MM.1S (cell line): ENCODE data around the gene HIPK2.

Source experiments
- DNase-seq: peaks from one replicate; pipeline ENCODE4 v3.0.0-alpha.2; 2015
- H2AFZ ChIP-seq: fragments of 300-600 bp; sonication (generic); 2 replicates; pipeline ENCODE4 v1.6.0; 2016; ENCODE audit warnings: antibody characterized with exemption, low read length
- H3F3A ChIP-seq: fragments of 300-600 bp; sonication (generic); 2 replicates; pipeline ENCODE4 v1.6.1; 2016; ENCODE audit warnings: mild to moderate bottlenecking, antibody characterized with exemption, low read length, moderate library complexity, mixed read lengths; ENCODE audit not compliant: insufficient read depth
- H3K27ac ChIP-seq: fragments of 300-600 bp; sonication (generic); 2 replicates; pipeline ENCODE4 v1.5.1; 2016; ENCODE audit warnings: mild to moderate bottlenecking, low read length
- H3K27me3 ChIP-seq: fragments of 300-600 bp; sonication (generic); replicated peaks from 2 replicates; pipeline ENCODE4 v1.6.0; 2016; ENCODE audit warnings: low read length; ENCODE audit not compliant: insufficient read depth
- H3K36me3 ChIP-seq: fragments of 300-600 bp; sonication (generic); replicated peaks from 2 replicates; pipeline ENCODE4 v1.6.1; 2016; ENCODE audit warnings: mild to moderate bottlenecking, low read length, mixed read lengths; ENCODE audit not compliant: insufficient read depth
- H3K4me1 ChIP-seq: fragments of 300-600 bp; sonication (generic); 2 replicates; pipeline ENCODE4 v1.6.1; 2016; ENCODE audit warnings: low read length, mixed read lengths
- H3K4me2 ChIP-seq: fragments of 300-600 bp; sonication (generic); 2 replicates; pipeline ENCODE4 v1.6.0; 2016; ENCODE audit warnings: low read depth, low read length
- H3K4me3 ChIP-seq: fragments of 300-600 bp; sonication (generic); 2 replicates; pipeline ENCODE4 v1.5.1; 2016; ENCODE audit warnings: low read length, mixed read lengths
- H3K79me2 ChIP-seq: fragments of 300-600 bp; sonication (generic); 2 replicates; pipeline ENCODE4 v1.6.1; 2016; ENCODE audit warnings: mixed run types, low read length, mixed read lengths
- H3K9ac ChIP-seq: fragments of 300-600 bp; sonication (generic); 2 replicates; pipeline ENCODE4 v1.6.1; 2016; ENCODE audit warnings: low read length, mixed read lengths
- H3K9me2 ChIP-seq: fragments of 300-600 bp; sonication (generic); replicated peaks from 2 replicates; pipeline ENCODE4 v1.6.1; 2016; ENCODE audit warnings: mild to moderate bottlenecking, low read length, mixed read lengths; ENCODE audit not compliant: insufficient read depth
- H3K9me3 ChIP-seq: fragments of 300-600 bp; sonication (generic); replicated peaks from 2 replicates; pipeline ENCODE4 v1.6.1; 2016; ENCODE audit warnings: mild to moderate bottlenecking, low read length, mixed read lengths; ENCODE audit not compliant: insufficient read depth
- H4K20me1 ChIP-seq: fragments of 300-600 bp; sonication (generic); 2 replicates; pipeline ENCODE4 v1.6.1; 2016; ENCODE audit warnings: mild to moderate bottlenecking, low read length, moderate library complexity, mixed read lengths; ENCODE audit not compliant: insufficient read depth
- EZH2 ChIP-seq: fragments of 300-600 bp; sonication (generic); optimal IDR thresholded peaks from 2 replicates; pipeline ENCODE3; 2017; ENCODE audit warnings: low read depth, mild to moderate bottlenecking, antibody characterized with exemption, low read length, mixed read lengths
- EZH2phosphoT487 ChIP-seq: fragments of 300-600 bp; sonication (generic); IDR thresholded peaks from 2 replicates; pipeline ENCODE4 v1.6.1; 2018; ENCODE audit warnings: antibody characterized with exemption, low read length
- TF ChIP-seq, protein P1 (sequence below): fragments of 300-600 bp; sonication (generic); IDR thresholded peaks from 2 replicates; pipeline ENCODE4 v1.5.1; 2016; ENCODE audit warnings: antibody characterized with exemption, low read length, mixed read lengths

HIPK2 gene

GRCh38 chr7:139594911-139595476, 182.8 kb downstream of the HIPK2 start:
- no peak overlapping the region for H3K4me3 ChIP-seq
- H3K9me2 ChIP-seq = no peaks in the 10 kb centered on the region
- no peaks in the 10 kb centered on the region for H3K36me3 ChIP-seq
- H2AFZ ChIP-seq = no peak overlapping the region
- H3K4me1 ChIP-seq = no peaks in the 10 kb centered on the region
- H3K27me3 ChIP-seq = no peaks in the 10 kb centered on the region
- no peaks in the 10 kb centered on the region for H3F3A ChIP-seq
- H3K27ac ChIP-seq = no peak overlapping the region
- DNase-seq = no peak
- no peaks in the 10 kb centered on the region for H3K79me2 ChIP-seq
- H3K4me2 ChIP-seq = no peak overlapping the region
- H4K20me1 ChIP-seq = no peaks in the 10 kb centered on the region
- no peak overlapping the region for H3K9ac ChIP-seq
- TF ChIP-seq EZH2 = no peak
- no peak for TF ChIP-seq EZH2phosphoT487
- TF ChIP-seq, protein P1, sequence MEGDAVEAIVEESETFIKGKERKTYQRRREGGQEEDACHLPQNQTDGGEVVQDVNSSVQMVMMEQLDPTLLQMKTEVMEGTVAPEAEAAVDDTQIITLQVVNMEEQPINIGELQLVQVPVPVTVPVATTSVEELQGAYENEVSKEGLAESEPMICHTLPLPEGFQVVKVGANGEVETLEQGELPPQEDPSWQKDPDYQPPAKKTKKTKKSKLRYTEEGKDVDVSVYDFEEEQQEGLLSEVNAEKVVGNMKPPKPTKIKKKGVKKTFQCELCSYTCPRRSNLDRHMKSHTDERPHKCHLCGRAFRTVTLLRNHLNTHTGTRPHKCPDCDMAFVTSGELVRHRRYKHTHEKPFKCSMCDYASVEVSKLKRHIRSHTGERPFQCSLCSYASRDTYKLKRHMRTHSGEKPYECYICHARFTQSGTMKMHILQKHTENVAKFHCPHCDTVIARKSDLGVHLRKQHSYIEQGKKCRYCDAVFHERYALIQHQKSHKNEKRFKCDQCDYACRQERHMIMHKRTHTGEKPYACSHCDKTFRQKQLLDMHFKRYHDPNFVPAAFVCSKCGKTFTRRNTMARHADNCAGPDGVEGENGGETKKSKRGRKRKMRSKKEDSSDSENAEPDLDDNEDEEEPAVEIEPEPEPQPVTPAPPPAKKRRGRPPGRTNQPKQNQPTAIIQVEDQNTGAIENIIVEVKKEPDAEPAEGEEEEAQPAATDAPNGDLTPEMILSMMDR = no peak
- no peaks in the 10 kb centered on the region for H3K9me3 ChIP-seq

GRCh38 chr7:139594090-139594489, 183.7 kb downstream of the HIPK2 start:
- no peak for DNase-seq
- Histone ChIP-seq H2AFZ (no peak overlapping the region), H3F3A (no peaks in the 10 kb centered on the region), H3K9me3 (no peaks in the 10 kb centered on the region), H4K20me1 (no peaks in the 10 kb centered on the region), H3K9me2 (no peaks in the 10 kb centered on the region), H3K36me3 (no peaks in the 10 kb centered on the region), H3K4me2 (no peak overlapping the region), H3K27ac (no peak overlapping the region), H3K27me3 (no peaks in the 10 kb centered on the region), H3K9ac (no peak overlapping the region), H3K4me1 (no peaks in the 10 kb centered on the region), H3K79me2 (no peaks in the 10 kb centered on the region), H3K4me3 (no peak overlapping the region)
- TF ChIP-seq, protein P1 = no peak
- no peak for TF ChIP-seq EZH2phosphoT487
- no peak for TF ChIP-seq EZH2

DNA sequence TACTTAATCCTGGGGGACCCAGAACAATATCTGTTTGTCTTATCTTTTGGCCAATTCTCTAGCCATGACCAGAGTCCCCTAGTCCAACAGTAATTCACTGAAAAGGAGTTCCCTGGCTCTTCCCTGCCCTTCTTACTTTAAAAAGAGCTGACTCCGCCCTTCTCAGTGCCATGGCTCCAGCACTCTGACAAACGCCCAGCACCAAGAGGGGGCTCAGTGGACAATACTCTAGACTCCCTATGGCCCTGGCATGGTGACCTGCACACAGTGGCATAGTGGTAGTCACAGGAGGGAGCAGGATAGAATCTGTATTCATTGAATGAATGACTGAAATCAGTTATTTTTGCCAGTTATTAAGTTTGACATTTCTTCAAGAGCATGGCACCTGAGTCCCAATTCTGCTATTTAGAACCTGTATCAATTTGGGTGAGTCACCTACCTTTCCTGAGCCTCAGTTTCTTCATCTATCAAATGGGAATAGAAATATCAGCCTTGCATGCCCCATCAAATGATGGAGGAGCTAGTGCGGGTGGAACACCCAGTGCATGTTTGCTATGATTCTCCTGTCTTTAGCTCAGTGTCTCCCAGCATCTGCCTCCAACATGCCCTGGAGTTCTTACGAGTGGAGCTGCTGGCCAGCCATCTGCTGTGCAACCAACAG, 184.9 kb downstream of the HIPK2 start:
- H3K4me3 ChIP-seq = no peak overlapping the region
- no peak overlapping the region for H3K27ac ChIP-seq
- H3K9me3 ChIP-seq = no peaks in the 10 kb centered on the region
- DNase-seq = no peak
- no peak overlapping the region for H2AFZ ChIP-seq
- H3K36me3 ChIP-seq = no peaks in the 10 kb centered on the region
- H3K27me3 ChIP-seq = no peaks in the 10 kb centered on the region
- no peaks in the 10 kb centered on the region for H3F3A ChIP-seq
- no peaks in the 10 kb centered on the region for H3K4me1 ChIP-seq
- H3K79me2 ChIP-seq = no peaks in the 10 kb centered on the region
- no peak overlapping the region for H3K9ac ChIP-seq
- no peak overlapping the region for H3K4me2 ChIP-seq
- H4K20me1 ChIP-seq = no peaks in the 10 kb centered on the region
- TF ChIP-seq, protein P1 = no peak
- no peak for TF ChIP-seq EZH2phosphoT487
- TF ChIP-seq EZH2 = no peak
- H3K9me2 ChIP-seq = no peaks in the 10 kb centered on the region
